K562 (cell line): ENCODE results near the gene GDAP1L1. TPM values are rescaled to one million over a fixed set of nuclear protein-coding genes. Genes with fewer than 3 reads are reported as not detected.

ENCODE experiments used
- ATAC-seq: fragments of 200-7000 bp; cut with Tn5 transposase; 3 replicates; pipeline ENCODE4 v1.9.1; 2020; ENCODE audit warnings: moderate library complexity
- BruUV-seq: library from RNA; stranded (reverse); fragments of 400-500 nt; replicated peaks from 2 replicates; lab custom pipeline; 2021; lab: Mats Ljungman, UMichigan
- CTCF ChIA-PET: fragments of 300-600 bp; formaldehyde crosslinking; extraction: SDS; loops from one replicate; lab custom pipeline; 2021; ENCODE audit warnings: low intra/inter-chr PET ratio; lab: Yijun Ruan, JAX
- POLR2A ChIA-PET: fragments of 300-600, 350-650 bp; sonication (Branson Sonifier 250); formaldehyde crosslinking; extraction: SDS; loops from one replicate; lab custom pipeline; 2021; ENCODE audit warnings: antibody characterized with exemption, inconsistent platforms; lab: Yijun Ruan, JAX
- DNase-seq, 4 experiments: peaks; one replicate each; pipeline versions ENCODE4 v3.0.0 to v3.0.0-alpha.2; 2011 to 2018; ENCODE audit warnings: low spot score in 3 of 4, mixed read lengths in 3 of 4; ENCODE audit errors: extremely low read depth in 1 of 4
- FAIRE-seq: peaks from 2 replicates; lab custom pipeline; 2011; peaks lifted over from hg19 to GRCh38; lab: Jason Lieb, UNC
- H2AFZ ChIP-seq: 2 replicates; pipeline ENCODE4 v1.6.0; 2011; ENCODE audit warnings: low read depth, low read length, control low read depth, inconsistent platforms
- H3K27ac ChIP-seq: fragments of 200-600 bp; 3 replicates; pipeline ENCODE4 v1.8.0; 2011; ENCODE audit warnings: low read depth, mild to moderate bottlenecking, control low read depth, inconsistent platforms, low read length, moderate library complexity, mixed read lengths; ENCODE audit errors: extremely low read depth
- H3K27me3 ChIP-seq, 2 experiments: fragments of 300-600 bp in 1 of 2; 2 replicates in 1 of 2; 3 replicates in 1 of 2; pipeline versions ENCODE4 v1.6.0 to v1.8.0; 2011; ENCODE audit warnings: inconsistent platforms in 2 of 2, low read length in 2 of 2, mild to moderate bottlenecking in 1 of 2, mixed read lengths in 1 of 2, moderate library complexity in 1 of 2; ENCODE audit not compliant: control insufficient read depth in 2 of 2, insufficient read depth in 2 of 2
- H3K36me3 ChIP-seq: fragments of 300-600 bp; 3 replicates; pipeline ENCODE4 v1.8.0; 2011; ENCODE audit warnings: mild to moderate bottlenecking, low read length, inconsistent platforms; ENCODE audit not compliant: control insufficient read depth, insufficient read depth
- H3K4me1 ChIP-seq, 2 experiments: fragments of 200-600 bp in 1 of 2; replicated peaks in 1 of 2; 2 replicates in 1 of 2; 3 replicates in 1 of 2; pipeline versions ENCODE4 v1.5.1 to v1.8.0; 2011; ENCODE audit warnings: inconsistent platforms in 2 of 2, low read length in 2 of 2, mild to moderate bottlenecking in 1 of 2, mixed read lengths in 1 of 2, moderate library complexity in 1 of 2; ENCODE audit not compliant: control insufficient read depth in 2 of 2, insufficient read depth in 2 of 2
- H3K4me2 ChIP-seq: 2 replicates; pipeline ENCODE4 v1.6.1; 2011; ENCODE audit warnings: low read length, control low read depth, inconsistent platforms, mixed read lengths; ENCODE audit not compliant: insufficient read depth
- H3K4me3 ChIP-seq: fragments of 200-600 bp; sonication (generic), shearing (Covaris generic); 2 replicates; pipeline ENCODE4 v1.5.1; 2016; ENCODE audit warnings: control low read depth, inconsistent platforms
- H3K79me2 ChIP-seq: fragments of 200-600 bp; 3 replicates; pipeline ENCODE4 v1.8.0; 2011; ENCODE audit warnings: low read length, inconsistent platforms; ENCODE audit not compliant: control insufficient read depth, insufficient read depth
- H3K9ac ChIP-seq, 2 experiments: 2 replicates each; pipeline versions ENCODE4 v1.6.0 to v1.6.1; 2011; ENCODE audit warnings: low read depth in 2 of 2, low read length in 2 of 2, control low read depth in 1 of 2, inconsistent platforms in 1 of 2, mild to moderate bottlenecking in 1 of 2, mixed read lengths in 1 of 2; ENCODE audit not compliant: insufficient read depth in 1 of 2
- H3K9me1 ChIP-seq: one replicate; pipeline ENCODE4 v1.6.0; 2011; ENCODE audit warnings: inconsistent platforms, mild to moderate bottlenecking, low read length, moderate library complexity; ENCODE audit not compliant: control insufficient read depth, insufficient read depth
- H3K9me3 ChIP-seq: replicated peaks from 2 replicates; pipeline ENCODE4 v1.5.1; 2011; ENCODE audit warnings: low read depth, low read length, inconsistent platforms; ENCODE audit not compliant: control insufficient read depth, insufficient read depth
- H4K20me1 ChIP-seq: replicated peaks from 2 replicates; pipeline ENCODE4 v1.6.1; 2011; ENCODE audit warnings: low read length, inconsistent platforms, mixed read lengths; ENCODE audit not compliant: control insufficient read depth, insufficient read depth
- RBM25 ChIP-seq: fragments of 200-400 bp; formaldehyde crosslinking; IDR thresholded peaks from 2 replicates; pipeline ENCODE4 v1.6.1; 2018; ENCODE audit warnings: low read length, low read depth, moderate library complexity; ENCODE audit not compliant: severe bottlenecking
- USF2 ChIP-seq: sonication (generic); formaldehyde crosslinking; IDR thresholded peaks from 2 replicates; pipeline ENCODE4 v1.5.0; 2020; ENCODE audit warnings: missing genetic modification reagents
- ZFP36 ChIP-seq: fragments of 150-350 bp; IDR thresholded peaks from 2 replicates; pipeline ENCODE4 v1.6.1; 2018; ENCODE audit warnings: low read length, low read depth; ENCODE audit not compliant: partially characterized antibody
- WGBS: fragments of 100-300 bp; shearing (Covaris generic); methylation state at CpG from one replicate; pipeline ENCODE4 v1.1.6; 2016; ENCODE audit warnings: low coverage, mixed read lengths; ENCODE audit not compliant: insufficient coverage; ENCODE audit errors: missing lambda C conversion rate; 5-methylcytosine and 5-hydroxymethylcytosine counted together
- in situ Hi-C: fragments of 300-500 bp; cut with MboI; formaldehyde crosslinking; loops from 4 replicates; pipeline ENCODE4 v1.15.0; 2018; ENCODE audit warnings: inconsistent platforms, mixed read lengths
- intact Hi-C: fragments of 100-400 bp; cut with micrococcal nuclease; formaldehyde crosslinking; loops from 2 replicates; pipeline ENCODE4 v1.14.2; 2022
- polyA plus RNA-seq, 8 experiments: library from polyadenylated mRNA; depleted of rRNA in 4 of 8; stranded (reverse) in 5 of 8; unstranded in 3 of 8; fragments of >200 nt; fragmentation: Nextera tagmentation in 2 of 8; fragmentation: Illumina TruSeq in 1 of 8; extraction: Ambion mirVana in 2 of 8; extraction: Trizol in 1 of 8; gene quantifications; 2 replicates each; pipeline versions ENCODE4 v1.2.1 to v1.2.3, GENCODE V29; 2011 to 2014; ENCODE audit warnings: inconsistent platforms in 1 of 8, missing spikeins in 1 of 8
- total RNA-seq, 7 experiments: library from RNA; depleted of rRNA in 6 of 7; stranded (reverse); fragments of >200 nt in 6 of 7; fragmentation: Illumina TruSeq in 2 of 7; extraction: Trizol in 2 of 7; gene quantifications; 2 replicates each; pipeline versions ENCODE4 v1.2.1 to v1.2.3, GENCODE V29; 2011 to 2021; ENCODE audit warnings: low replicate concordance in 1 of 7
- TF ChIP-seq, protein P1 (sequence below): fragments of 450-650 bp; IDR thresholded peaks from 2 replicates; pipeline ENCODE4 v1.6.1; 2014; ENCODE audit warnings: low read depth, mild to moderate bottlenecking, moderate library complexity, borderline replicate concordance

Gene GDAP1L1
- total and polyA plus RNA-seq, 9 of the 15 experiments (the other 6 are each of a cell fraction or from before 2014, with no cell fraction given), result 0.06 to 0.40 (median 0.19) TPM; not detected in 5

GRCh38 chr20:44233436-44234016, 13.6 kb upstream of the GDAP1L1 start:
- no peak for FAIRE-seq
- 17% methylated on average over 6 of the region's 6 CpGs for WGBS
- Histone ChIP-seq H3K9ac (no peak overlapping the region), H3K9me3 (no peaks in the 10 kb centered on the region), H3K79me2 (no peaks in the 10 kb centered on the region), H3K27ac (no peak overlapping the region), H3K4me1 (no peaks in the 10 kb centered on the region; a peak in 1 of 5 replicates), H4K20me1 (no peaks in the 10 kb centered on the region), H3K27me3 (peaks cover 13 to 31% of the 10 kb centered on the region in 2 experiments; a peak in 3 of 5 replicates), H2AFZ (no peak overlapping the region), H3K36me3 (no peaks in the 10 kb centered on the region), H3K9me1 (no peaks in the 10 kb centered on the region), H3K4me2 (no peak overlapping the region), H3K4me3 (no peak overlapping the region)
- intact Hi-C loops, result no loop called here
- BruUV-seq, result no TSS peak
- ChIA-PET POLR2A (interaction anchor here (0.6 to 1.1 kb wide), 2 partner anchors 9 to 33 kb away, joined by 3 read pairs; no protein-coding TSS in a partner anchor), CTCF (no interaction called here)
- no peak for DNase-seq
- 0 out of 3 replicates have a peak, but pooled peaks have one; percentile 28 for ATAC-seq
- TF ChIP-seq ZFP36, result peak; percentile 13
- TF ChIP-seq, protein P1, sequence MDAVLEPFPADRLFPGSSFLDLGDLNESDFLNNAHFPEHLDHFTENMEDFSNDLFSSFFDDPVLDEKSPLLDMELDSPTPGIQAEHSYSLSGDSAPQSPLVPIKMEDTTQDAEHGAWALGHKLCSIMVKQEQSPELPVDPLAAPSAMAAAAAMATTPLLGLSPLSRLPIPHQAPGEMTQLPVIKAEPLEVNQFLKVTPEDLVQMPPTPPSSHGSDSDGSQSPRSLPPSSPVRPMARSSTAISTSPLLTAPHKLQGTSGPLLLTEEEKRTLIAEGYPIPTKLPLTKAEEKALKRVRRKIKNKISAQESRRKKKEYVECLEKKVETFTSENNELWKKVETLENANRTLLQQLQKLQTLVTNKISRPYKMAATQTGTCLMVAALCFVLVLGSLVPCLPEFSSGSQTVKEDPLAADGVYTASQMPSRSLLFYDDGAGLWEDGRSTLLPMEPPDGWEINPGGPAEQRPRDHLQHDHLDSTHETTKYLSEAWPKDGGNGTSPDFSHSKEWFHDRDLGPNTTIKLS, result no peak
- 0 out of 2 replicates have a peak, but pooled peaks have one; percentile 15 for TF ChIP-seq USF2 (CRISPR knock-in tag)
- TF ChIP-seq RBM25, result peak; percentile 83
- in situ Hi-C loops, result no loop called here
